OCI-M1 (cell line): ENCODE results near the gene GK.
"Not testable (repeated sequence)": the region's sequence is repeated elsewhere in the genome, so short reads cannot be mapped to it uniquely, and the experiment has no call there.

Experiments
- DNase-seq: peaks from one replicate; lab custom pipeline; 2025; lab: John Stamatoyannopoulos, UW

The GK gene

DNA sequence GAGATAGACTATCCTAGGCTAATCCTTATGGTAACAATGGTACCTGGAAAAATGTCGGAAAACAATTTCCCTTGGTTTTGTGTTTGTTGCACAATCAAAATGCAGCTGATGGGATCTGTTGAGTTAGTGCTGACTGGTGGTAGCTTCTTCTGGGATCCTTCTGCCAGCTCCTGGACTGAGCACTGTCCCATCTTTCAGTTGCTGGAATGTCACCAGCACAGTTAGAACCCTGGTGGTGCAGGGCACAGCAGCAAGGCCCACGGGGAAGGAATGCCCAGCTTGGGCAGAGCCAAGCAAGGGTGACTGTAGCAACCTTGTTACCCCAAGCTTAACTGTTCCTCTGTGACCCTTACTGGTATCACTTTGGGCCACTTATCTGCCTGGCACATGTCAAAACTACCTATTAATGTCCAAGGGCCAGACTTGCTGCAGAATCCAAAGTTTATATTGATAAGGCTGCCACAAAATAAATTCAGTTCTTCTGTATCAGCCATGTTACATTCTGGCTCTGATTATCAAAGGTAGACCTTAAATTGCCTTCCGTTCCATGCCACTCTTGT lies 53.1 kb downstream of the GK start:
- no peak for DNase-seq

DNA sequence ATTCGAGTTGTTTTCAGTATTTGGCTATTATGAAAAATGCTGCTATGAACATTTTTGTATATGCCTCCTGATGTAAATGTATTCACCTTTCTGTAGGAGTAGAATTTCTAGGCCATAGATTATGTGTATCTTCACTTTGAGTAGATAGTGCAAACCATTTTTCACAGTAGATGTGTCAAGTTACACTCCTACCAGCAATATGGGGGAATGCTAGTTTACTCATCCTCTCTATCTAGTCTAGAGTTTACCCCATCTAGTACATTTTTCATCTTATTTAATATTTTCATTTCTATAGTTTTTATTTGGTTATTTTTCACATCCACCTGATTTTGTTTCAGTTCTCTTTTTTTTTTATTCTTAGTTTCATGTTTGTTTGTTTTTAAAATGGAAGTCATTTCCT lies 59.0 kb downstream of the GK start:
- DNase-seq = no peak

DNA sequence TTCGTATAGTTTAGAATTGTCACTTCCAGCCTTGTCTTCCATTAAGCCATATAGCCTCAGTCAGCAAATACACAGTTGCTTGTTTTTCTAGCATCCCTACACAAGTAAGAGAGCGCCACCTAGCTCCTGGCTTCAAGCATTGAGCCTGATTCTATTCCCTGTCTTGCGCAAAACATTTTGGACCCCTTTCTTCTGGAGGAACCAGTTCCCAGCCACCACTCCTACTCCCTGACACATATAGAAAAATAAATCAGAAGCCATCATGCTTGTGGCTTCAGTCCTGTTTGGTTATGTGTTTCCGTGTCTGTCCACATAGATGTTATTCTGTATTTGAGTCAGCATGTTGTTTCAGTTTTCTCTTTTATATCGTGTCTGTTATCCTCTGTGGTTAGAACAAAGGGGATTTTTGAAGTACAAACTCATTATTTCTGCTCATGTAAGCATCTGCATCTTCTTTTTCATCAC lies 59.9 kb downstream of the GK start:
- DNase-seq = peak; percentile 65

DNA sequence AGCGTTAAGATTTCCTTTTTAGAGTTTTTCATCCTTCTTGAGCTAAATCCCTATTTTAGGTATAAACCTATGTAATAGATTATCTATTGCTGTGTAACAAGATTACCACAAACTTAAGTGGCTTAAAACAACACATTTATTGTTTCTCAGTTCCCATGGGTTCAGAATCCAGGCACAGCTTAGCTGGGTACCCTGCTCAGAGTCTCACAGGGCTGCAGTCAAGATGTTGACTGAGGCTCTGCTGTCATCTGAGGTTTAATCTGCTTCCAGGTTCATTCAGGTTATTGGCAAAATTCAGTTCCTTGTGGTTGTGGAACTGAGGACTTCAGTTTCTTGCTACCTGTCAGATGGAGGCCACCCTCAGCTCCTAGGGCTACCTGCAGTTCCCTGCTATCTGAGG lies 60.9 kb downstream of the GK start:
- DNase-seq = no peak

DNA sequence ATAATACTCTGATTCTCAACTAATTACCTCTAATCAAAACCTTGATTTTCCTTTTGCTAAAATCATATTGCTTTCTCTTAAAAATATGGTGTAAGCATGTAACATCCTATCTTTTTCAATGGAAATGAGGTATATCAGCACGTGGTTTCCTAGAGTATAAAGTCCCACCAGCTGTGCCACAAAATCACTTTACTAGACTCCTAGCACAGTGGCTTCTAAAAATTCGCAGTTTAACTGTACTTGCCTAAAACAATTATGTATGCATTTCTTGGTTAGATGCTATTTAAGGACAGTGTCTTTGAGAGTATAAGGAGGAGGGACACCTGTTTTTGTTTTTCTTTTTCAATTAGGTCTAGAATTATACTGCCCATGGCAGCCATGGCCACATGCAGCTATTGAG lies 62.8 kb downstream of the GK start:
- DNase-seq = no peak

DNA sequence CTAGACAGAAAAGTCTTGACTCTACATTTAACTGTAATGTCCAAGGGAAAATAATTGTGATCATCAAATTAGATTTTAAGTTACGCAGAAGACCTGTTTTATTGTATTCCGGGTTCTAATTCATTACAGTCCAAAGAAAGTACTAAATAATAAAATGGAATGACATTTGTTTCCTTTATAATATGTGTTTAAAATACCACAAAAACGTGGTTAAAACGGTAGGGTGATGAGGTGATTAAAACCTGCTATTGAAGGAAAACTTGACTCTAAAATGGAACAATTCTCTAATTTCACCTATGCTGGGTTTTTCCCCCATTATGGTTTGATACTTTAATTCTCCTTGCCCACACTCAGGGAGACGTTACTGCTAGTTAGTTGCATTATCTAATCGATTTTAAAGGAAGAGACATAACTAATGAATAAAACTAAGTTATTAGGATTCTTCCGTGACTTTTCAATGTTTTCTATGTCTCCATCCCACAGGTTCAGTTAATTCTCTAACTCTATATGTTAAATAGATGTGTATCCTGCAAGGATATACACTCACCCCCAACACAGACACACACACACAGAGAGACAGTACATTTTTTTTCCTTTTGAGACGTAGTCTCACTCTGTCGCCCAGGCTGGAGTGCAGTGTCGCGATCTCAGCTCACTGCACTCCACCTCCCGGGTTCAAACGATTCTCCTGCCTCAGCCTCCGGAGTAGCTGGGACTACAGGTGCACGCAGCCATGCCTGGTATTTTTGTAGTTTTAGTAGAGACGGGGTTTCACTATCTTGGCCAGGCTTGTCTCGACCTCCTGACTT lies 80.8 kb downstream of the GK start:
- no peak for DNase-seq

DNA sequence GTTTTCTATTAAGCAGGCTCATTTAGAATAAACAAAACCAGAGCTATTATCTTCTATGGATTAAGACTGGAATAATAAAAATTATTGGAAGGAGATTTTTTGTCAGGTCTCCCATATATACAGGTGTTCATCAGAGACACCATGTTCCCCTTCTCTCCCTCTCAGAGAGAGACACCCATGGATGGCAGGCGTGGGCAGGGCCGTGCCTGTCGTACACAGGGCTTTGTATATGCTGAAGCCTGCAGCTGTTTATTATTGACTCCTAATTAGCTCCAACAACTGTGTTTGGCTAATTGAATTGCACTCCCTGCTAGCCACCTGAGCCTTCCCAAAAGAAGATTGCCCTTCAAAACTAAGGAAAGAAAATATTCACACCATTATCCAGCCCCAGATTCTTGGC lies 81.6 kb downstream of the GK start:
- DNase-seq = no peak

DNA sequence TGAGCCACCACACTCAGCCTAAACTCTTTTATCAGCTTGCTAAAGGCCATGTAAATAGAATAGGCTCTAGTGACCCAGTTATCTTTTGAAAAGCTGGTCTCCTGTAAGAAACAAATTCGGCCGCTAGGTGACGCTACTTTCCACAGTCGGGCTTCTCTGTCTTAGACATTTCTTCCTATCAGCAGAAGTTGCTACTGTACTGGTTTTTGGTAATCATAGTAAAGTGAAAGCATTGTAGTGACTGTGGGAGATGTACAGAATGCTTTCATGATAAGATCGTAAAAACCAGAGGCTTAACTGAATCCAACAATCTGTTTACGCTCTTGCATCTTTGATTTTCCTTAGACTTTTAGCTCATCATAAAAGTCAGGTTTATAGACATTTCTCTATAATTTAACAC lies 82.6 kb downstream of the GK start:
- peak; percentile 89 for DNase-seq

DNA sequence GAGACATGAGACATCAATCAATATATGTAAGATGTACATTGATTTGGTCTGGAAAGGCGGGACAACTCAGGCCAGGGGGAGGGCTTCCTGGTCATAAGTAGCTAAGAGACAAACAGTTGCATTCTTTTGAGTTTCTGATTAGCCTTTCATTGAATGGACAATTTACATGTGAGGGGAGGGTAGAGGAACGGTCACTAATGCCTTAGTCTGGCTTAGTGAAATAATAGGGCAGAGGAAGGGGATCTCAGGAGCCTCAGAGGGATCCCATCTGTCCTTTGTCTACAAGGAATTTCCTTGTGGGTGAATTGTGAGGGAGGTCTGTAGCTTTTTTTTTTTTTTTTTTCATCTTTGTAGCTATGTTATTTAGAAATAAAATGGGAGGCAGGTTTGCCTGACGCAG lies 88.3 kb downstream of the GK start:
- no peak for DNase-seq

DNA sequence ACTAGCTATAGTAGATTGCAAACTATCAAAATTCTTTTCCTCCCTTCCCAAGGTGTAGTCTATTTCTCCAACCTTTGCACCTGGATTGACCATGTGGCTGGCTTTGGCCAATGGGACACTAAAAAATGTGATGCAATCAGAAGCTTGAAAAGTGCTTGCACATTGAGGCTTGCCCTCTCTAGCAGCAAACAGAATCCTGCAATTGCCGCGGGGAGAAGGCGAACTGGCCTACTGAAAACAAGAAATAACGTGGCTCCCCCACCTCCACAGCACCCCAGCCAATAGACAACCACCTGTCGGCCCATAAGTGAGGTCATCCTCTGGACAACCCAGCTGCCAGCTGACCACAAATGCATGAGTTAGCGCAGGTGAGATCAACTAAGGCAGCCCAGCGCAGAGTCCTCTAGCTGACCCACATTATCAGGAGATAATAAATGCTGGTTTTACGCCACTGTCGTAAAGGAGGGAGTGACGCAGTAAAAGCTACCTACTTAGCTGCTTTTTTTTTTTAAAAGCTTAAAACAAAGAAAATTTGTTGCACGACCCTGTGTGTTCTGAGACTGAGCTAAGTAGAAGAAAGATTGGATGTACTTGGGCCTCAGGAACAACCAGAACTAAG lies 95.2 kb downstream of the GK start:
- no peak for DNase-seq

DNA sequence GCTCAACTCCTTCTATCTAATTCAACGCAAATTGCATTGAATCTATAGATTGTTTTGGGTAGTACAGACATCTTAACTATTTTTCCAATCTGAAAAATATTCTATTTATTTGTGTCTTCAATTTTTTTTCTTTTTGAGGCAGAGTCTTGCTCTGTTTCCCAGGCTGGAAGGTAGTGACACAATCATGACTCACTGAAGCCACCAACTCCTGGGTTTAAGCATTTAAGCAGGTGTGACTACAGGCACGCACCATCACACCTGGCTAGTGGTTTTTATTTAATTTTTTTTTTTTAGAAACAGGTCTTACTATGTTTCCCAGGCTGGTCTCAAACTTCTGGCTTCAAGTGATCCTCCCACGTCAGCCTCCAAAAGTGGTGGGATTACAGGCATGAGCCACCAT lies 98.3 kb downstream of the GK start:
- no peak for DNase-seq

DNA sequence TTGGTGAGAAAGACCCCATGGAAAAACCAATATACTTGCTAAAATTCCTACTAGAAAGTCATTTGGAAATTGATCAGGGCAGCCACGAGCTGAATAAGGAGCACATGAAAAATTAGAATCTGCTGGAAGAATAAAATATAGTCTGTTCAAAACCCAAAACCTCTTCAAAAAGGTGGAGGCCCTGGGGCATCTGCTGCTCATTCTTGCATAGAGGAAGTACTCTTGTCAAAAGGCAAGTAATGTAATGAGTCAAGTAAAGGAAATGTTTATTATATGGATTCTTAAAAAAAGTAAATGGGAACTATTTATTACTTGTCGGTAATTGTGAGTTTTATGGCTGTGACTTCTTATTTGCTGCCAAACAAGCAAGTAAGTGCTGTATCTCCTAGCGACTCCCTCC lies 109.5 kb downstream of the GK start:
- no peak for DNase-seq

DNA sequence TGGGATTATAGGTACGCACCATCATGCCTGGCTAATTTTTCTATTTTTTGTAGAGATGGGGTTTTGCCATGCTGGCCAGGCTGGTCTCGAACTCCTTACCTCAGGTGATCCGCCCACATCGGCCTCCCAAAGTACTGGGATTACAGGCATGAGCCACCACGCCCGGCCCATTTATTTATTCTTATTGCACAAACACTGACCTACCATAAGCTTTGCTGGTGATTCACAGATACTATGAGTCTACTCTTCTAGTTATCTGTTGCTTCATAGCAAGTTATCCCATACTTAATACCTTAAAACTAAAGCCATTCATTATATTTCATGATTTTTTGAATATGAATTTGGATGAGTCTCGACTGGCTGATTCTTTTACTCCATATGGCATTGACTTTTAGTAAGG lies 120.5 kb downstream of the GK start:
- DNase-seq = not testable (repeated sequence)

DNA sequence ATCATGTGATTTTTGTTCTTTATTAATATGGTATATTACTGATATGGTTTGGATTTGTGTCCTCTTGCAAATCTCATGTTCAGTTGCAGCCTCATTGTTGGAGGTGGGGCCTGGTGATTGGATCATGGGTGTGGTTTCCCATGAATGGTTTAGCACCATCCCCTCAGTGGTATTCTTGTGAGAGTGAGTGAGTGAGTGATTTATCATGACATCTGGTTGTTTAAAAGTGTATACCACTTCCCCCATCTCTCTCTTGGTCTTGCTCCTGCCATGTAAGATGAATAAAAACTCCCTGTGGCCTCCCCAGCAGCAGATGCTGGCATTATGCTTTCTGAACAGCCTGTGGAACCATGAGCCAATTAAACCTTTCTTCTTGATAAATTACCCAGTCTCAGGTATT lies 124.4 kb downstream of the GK start:
- DNase-seq = no peak

DNA sequence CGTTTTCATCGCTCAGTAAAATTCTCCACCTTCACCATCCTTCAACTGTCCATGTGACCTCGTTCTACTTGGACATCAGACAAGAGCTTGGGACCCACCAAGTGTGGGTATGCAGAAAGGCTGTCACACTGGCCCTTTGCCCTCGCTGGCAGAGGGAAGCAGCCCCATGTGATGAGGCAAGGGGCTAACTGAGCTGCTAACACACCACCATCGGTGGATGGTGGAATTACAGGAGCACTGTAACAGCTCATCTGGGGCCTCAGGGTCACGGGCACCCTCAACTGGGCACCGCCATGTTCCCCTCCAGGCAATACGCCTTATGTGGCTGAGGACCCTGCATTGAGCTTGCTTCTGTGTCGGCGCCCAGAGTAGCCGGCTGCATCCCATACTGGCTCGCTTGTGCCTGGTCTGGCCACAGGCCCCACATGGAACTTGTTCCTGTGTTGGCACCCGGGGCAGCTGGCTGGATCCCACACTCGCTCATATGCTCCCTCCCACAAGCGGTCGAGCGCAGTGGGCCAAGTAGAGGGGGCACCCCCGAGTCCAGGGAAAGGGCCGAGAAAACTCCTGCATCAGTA lies 126.3 kb downstream of the GK start:
- DNase-seq = no peak
